ENCODE measurements around the gene HEPACAM2. TPM values are rescaled to one million over a fixed set of nuclear protein-coding genes. Genes with fewer than 3 reads are reported as not detected.

HEPACAM2 gene
- total RNA-seq, 1 donor from 2014 or later: not detected

DNA sequence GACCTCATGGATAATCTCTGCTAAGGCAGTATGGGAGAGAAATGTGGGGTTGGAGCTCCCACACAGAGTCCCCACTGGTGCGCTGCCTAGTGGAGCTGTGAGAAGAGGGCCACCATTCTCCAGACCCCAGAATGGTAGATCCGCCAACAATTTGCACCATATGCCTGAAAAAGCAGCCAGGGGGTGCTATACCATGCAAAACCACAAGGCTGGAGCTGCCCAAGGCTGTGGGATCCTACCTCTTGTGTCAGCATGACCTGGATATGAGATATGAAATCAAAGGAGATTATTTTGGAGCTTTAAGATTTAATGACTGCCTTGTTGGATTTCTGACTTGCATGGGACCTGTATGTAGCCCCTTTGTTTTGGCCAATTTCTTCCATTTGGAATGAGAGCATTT is 51.0 kb downstream of the HEPACAM2 start:
- H3K36me3 Mint-ChIP-seq (ENCODE audit: low read depth): peaks cover 2% of the 10 kb centered on the region
- TF ChIP-seq, protein P1, sequence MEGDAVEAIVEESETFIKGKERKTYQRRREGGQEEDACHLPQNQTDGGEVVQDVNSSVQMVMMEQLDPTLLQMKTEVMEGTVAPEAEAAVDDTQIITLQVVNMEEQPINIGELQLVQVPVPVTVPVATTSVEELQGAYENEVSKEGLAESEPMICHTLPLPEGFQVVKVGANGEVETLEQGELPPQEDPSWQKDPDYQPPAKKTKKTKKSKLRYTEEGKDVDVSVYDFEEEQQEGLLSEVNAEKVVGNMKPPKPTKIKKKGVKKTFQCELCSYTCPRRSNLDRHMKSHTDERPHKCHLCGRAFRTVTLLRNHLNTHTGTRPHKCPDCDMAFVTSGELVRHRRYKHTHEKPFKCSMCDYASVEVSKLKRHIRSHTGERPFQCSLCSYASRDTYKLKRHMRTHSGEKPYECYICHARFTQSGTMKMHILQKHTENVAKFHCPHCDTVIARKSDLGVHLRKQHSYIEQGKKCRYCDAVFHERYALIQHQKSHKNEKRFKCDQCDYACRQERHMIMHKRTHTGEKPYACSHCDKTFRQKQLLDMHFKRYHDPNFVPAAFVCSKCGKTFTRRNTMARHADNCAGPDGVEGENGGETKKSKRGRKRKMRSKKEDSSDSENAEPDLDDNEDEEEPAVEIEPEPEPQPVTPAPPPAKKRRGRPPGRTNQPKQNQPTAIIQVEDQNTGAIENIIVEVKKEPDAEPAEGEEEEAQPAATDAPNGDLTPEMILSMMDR (conservative IDR thresholded peaks at IDR 0.05): no peak
- H3K4me3 Mint-ChIP-seq: no peak overlapping the region
- peaks cover 43% of the 10 kb centered on the region for H3K27me3 Mint-ChIP-seq (ENCODE audit: low read depth)
- no peaks in the 10 kb centered on the region for H3K4me1 Mint-ChIP-seq
- peaks cover 12% of the 10 kb centered on the region for H3K9me3 Mint-ChIP-seq
- no peak overlapping the region for H3K27ac Mint-ChIP-seq (ENCODE audit: unreplicated experiment)
- DNase-seq (ENCODE audit: low read depth, low spot score): no peak

DNA sequence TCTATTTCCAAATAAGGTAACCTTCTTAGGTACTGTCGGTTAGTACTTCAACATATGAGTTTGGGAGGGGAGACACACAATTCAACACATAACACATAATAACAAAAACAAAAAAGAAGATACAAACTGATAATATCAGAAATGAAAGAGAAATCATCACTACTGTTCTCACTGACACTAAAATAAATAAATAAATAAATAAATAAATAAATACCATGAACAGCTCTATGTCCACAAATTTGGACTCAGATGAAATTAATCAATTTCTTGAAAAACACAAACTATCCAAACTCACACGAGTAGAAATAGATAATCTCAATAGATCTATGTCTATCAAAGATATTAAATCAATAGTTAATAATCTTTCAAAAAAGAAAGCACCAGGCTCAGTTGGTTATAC is 53.6 kb downstream of the HEPACAM2 start:
- H3K27ac Mint-ChIP-seq (ENCODE audit: unreplicated experiment): no peak overlapping the region
- H3K9me3 Mint-ChIP-seq: peaks cover 12% of the 10 kb centered on the region
- peaks cover 2% of the 10 kb centered on the region for H3K36me3 Mint-ChIP-seq (ENCODE audit: low read depth)
- DNase-seq (ENCODE audit: low read depth, low spot score): no peak
- no peaks in the 10 kb centered on the region for H3K4me1 Mint-ChIP-seq
- H3K4me3 Mint-ChIP-seq: no peak overlapping the region
- H3K27me3 Mint-ChIP-seq (ENCODE audit: low read depth): peaks cover 35% of the 10 kb centered on the region
- TF ChIP-seq, protein P1 (conservative IDR thresholded peaks at IDR 0.05): no peak

DNA sequence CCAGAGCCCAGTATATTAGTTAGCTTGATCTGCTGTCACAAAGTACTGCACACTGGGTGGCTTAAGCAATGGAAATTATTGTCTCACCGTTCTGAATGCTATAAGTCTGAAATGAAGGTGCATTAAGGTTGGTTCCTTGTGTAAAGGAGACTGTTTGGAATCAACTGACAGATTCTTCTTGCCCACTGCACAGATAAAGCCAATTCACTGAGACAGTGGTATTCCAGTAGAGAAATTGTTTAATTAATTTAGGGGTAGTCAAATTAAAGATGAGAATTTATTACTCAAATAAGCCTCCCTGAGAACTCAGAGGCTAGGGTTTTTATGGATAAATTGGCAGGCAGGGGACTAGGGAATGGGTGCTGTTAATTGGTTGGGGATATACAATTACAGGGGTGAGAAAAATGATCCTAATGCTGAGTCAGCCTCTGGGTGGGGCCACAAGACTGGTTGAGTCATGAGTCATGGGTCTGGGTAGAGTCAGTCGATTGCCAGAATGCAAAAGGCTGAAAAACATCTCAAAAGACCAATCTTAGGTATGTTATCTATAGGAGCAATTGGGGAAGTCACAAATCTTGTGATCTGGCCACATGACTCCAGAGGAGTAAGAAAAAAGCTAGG is 54.6 kb downstream of the HEPACAM2 start:
- Mint-ChIP-seq H3K4me3 (no peak overlapping the region), H3K9me3 (peaks cover 12% of the 10 kb centered on the region), H3K36me3 (ENCODE audit: low read depth) (peaks cover 2% of the 10 kb centered on the region), H3K27me3 (ENCODE audit: low read depth) (peaks cover 36% of the 10 kb centered on the region), H3K4me1 (no peaks in the 10 kb centered on the region), H3K27ac (ENCODE audit: unreplicated experiment) (no peak overlapping the region)
- no peak for DNase-seq (ENCODE audit: low read depth, low spot score)
- TF ChIP-seq, protein P1 (conservative IDR thresholded peaks at IDR 0.05): no peak

DNA sequence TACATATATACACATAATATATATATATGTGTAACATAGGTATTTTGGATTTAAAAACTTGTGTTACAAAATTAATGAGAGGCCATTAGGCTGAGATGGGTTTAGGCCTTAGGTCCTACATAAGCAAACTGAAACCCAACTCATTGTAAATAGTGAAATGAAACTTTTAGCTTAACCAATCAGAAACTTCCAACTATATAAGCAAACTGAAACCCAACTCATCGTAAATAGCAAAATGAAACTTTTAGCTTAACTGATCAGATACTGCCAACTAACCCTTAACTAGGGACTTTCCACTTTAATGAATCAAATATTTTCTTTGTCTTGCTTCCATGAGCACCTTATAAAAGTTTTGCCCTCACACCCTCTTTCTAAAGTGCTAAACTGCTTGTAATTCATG is 60.8 kb downstream of the HEPACAM2 start:
- H3K4me1 Mint-ChIP-seq: no peaks in the 10 kb centered on the region
- no peaks in the 10 kb centered on the region for H3K36me3 Mint-ChIP-seq (ENCODE audit: low read depth)
- no peak overlapping the region for H3K27ac Mint-ChIP-seq (ENCODE audit: unreplicated experiment)
- H3K9me3 Mint-ChIP-seq: no peaks in the 10 kb centered on the region
- H3K4me3 Mint-ChIP-seq: no peak overlapping the region
- DNase-seq (ENCODE audit: low read depth, low spot score): no peak
- TF ChIP-seq, protein P1 (conservative IDR thresholded peaks at IDR 0.05): no peak
- H3K27me3 Mint-ChIP-seq (ENCODE audit: low read depth): peaks cover 65% of the 10 kb centered on the region

- no peaks in the 10 kb centered on the region for H3K4me1 Mint-ChIP-seq
- DNase-seq (ENCODE audit: low read depth, low spot score): no peak
- TF ChIP-seq, protein P1 (conservative IDR thresholded peaks at IDR 0.05): no peak
- no peaks in the 10 kb centered on the region for H3K36me3 Mint-ChIP-seq (ENCODE audit: low read depth)
- no peak overlapping the region for H3K27ac Mint-ChIP-seq (ENCODE audit: unreplicated experiment)
- H3K9me3 Mint-ChIP-seq: no peaks in the 10 kb centered on the region
- peaks cover 66% of the 10 kb centered on the region for H3K27me3 Mint-ChIP-seq (ENCODE audit: low read depth)
- H3K4me3 Mint-ChIP-seq: no peak overlapping the region
These were observed 61.5 kb downstream of the HEPACAM2 start for GRCh38 chr7:93164766-93165165.

Measured in neural crest cell (in vitro differentiated cells).